Thoracic aorta (tissue), 2 donors: ENCODE results near the gene PAOX. TPM values are rescaled to one million over a fixed set of nuclear protein-coding genes. Genes with fewer than 3 reads are reported as not detected.
A peak's percentile ranks its signal among the peaks of the same experiment; 100 is the strongest.

Experiments used
- ATAC-seq: fragments of 150-250 bp; one replicate; pipeline ENCODE4 v1.8.0; 2017; ENCODE audit warnings: low read depth; ENCODE audit not compliant: insufficient number of reproducible peaks, low FRiP score
- DNase-seq: peaks from one replicate; pipeline ENCODE4 v3.0.0-alpha.2; 2020; ENCODE audit warnings: low spot score
- H3K27ac ChIP-seq, 2 donors: fragments of 200-600 bp; sonication (generic); 1 replicate in 1 of 2; 2 replicates in 1 of 2; pipeline ENCODE4 v1.5.1; 2016; ENCODE audit warnings: mild to moderate bottlenecking in 2 of 2, moderate library complexity in 2 of 2
- H3K27me3 ChIP-seq: fragments of 200-600 bp; sonication (generic); replicated peaks from 2 replicates; pipeline ENCODE4 v1.6.0; 2016; ENCODE audit warnings: mild to moderate bottlenecking; ENCODE audit not compliant: insufficient read depth
- H3K36me3 ChIP-seq: fragments of 200-600 bp; sonication (generic); one replicate; pipeline ENCODE4 v1.5.1; 2016
- H3K4me1 ChIP-seq, 2 donors: fragments of 200-600 bp; sonication (generic); 1 replicate in 1 of 2; 2 replicates in 1 of 2; pipeline versions ENCODE4 v1.5.1 to v1.6.0; 2016; ENCODE audit warnings: low read depth in 2 of 2, mild to moderate bottlenecking in 1 of 2; ENCODE audit not compliant: control insufficient read depth in 1 of 2
- H3K4me3 ChIP-seq: fragments of 200-600 bp; sonication (generic); 2 replicates; pipeline ENCODE4 v1.5.1; 2016; ENCODE audit warnings: mild to moderate bottlenecking
- H3K9me3 ChIP-seq: fragments of 200-600 bp; sonication (generic); 2 replicates; pipeline ENCODE4 v1.5.1; 2016
- total RNA-seq, 2 donors: library from RNA; depleted of rRNA; stranded (reverse); fragments of >200 nt; gene quantifications; one replicate each; pipeline versions ENCODE4 v1.1.0 to v1.2.3, GENCODE V29; 2016
- TF ChIP-seq, protein P1 (sequence below): fragments of 200-600 bp; sonication (generic); IDR thresholded peaks from one replicate; pipeline ENCODE4 v1.5.1; 2019; ENCODE audit warnings: antibody characterized with exemption

Gene PAOX
- total RNA-seq, 2 donors from 2014 or later, result 7.0 to 9.1 TPM

DNA sequence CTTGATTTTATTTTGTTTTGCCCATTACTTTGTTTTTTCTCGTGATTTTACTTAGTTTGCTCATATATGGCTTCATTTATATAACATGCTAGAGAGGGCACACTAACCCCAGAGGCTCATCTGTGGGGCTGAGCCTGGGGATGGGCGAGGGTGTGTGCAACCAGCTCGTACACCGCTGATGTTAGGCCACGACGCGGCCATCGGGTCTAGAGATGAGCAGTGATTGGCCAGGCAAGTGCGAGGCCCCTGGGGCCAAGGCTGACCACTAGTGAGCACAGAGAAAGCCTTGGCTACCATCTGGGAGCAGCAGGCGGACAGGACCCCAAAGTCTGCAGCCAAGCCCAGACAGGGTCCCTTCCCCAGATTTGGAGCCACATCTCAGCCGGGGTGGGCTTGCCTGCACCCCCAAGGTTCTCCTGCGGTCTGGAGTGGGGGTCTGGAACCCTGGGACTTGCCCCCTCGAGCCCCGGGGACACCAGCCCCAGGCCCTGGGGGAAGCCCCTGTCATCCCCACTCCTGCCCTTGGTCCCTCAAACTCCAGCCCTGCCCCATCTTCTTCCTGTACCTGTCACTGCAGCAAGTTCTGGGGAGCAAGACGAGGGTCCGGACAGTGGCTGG is 25.0 kb upstream of the PAOX start:
- no peaks in the 10 kb centered on the region for H3K9me3 ChIP-seq
- ATAC-seq (no peak), DNase-seq (no peak)
- no peak overlapping the region for H3K4me3 ChIP-seq
- H3K36me3 ChIP-seq, result no peaks in the 10 kb centered on the region
- H3K4me1 ChIP-seq, result peaks cover 3 to 21% of the 10 kb centered on the region in 2 donors
- no peak overlapping the region for H3K27ac ChIP-seq
- TF ChIP-seq, protein P1, sequence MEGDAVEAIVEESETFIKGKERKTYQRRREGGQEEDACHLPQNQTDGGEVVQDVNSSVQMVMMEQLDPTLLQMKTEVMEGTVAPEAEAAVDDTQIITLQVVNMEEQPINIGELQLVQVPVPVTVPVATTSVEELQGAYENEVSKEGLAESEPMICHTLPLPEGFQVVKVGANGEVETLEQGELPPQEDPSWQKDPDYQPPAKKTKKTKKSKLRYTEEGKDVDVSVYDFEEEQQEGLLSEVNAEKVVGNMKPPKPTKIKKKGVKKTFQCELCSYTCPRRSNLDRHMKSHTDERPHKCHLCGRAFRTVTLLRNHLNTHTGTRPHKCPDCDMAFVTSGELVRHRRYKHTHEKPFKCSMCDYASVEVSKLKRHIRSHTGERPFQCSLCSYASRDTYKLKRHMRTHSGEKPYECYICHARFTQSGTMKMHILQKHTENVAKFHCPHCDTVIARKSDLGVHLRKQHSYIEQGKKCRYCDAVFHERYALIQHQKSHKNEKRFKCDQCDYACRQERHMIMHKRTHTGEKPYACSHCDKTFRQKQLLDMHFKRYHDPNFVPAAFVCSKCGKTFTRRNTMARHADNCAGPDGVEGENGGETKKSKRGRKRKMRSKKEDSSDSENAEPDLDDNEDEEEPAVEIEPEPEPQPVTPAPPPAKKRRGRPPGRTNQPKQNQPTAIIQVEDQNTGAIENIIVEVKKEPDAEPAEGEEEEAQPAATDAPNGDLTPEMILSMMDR, result no peak
- no peaks in the 10 kb centered on the region for H3K27me3 ChIP-seq

GRCh38 chr10:133354672-133355240 is 24.3 kb upstream of the PAOX start:
- Histone ChIP-seq H3K4me1 (peaks cover 3 to 21% of the 10 kb centered on the region in 2 donors), H3K36me3 (no peaks in the 10 kb centered on the region), H3K9me3 (no peaks in the 10 kb centered on the region), H3K27ac (no peak overlapping the region), H3K27me3 (no peaks in the 10 kb centered on the region), H3K4me3 (no peak overlapping the region)
- DNase-seq (no peak), ATAC-seq (no peak)
- TF ChIP-seq, protein P1, result no peak

DNA sequence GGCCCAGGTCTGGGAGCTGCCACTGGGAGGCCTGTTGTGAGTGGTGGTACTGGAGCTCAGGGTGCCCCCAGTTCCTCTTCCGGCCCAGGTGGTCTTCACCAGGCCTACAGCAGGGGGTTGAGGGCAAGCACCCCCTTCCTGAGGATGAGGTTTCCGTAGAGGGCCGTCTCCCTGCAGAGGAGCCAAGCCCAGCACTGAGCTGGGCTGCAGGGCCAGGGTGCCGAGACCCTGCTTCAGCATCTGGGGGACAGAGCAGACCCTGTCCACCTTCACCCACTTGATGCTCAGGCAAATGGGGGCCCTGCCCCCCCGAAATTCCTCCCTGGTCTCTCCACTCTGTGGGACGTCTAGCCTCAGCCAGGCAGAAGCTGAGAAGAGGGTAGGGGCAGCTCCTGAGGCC is 23.8 kb upstream of the PAOX start:
- DNase-seq (no peak), ATAC-seq (no peak)
- peaks cover 3 to 21% of the 10 kb centered on the region in 2 donors for H3K4me1 ChIP-seq
- H3K36me3 ChIP-seq, result no peaks in the 10 kb centered on the region
- H3K4me3 ChIP-seq, result no peak overlapping the region
- TF ChIP-seq, protein P1, result no peak
- no peaks in the 10 kb centered on the region for H3K27me3 ChIP-seq
- H3K27ac ChIP-seq, result no peak overlapping the region
- H3K9me3 ChIP-seq, result no peaks in the 10 kb centered on the region

DNA sequence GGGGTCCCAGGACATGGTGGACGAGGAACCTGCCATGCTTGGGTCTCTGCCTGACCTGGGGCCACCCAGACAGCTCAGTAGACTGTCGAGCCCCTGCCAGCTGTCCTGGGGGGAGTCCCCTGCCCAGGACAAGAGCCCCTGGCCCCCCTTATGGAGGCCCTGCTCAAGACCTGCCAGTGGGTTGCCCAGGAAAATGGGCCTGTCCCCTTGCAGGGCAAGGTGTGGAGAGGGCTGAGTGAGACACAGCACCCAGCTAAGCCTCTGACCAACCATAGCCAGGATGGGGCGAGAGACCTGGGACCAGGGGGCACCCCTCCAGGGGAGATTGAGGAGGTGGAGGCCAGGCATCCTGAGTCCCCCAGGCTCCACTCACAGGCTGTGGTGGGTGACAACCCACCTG is 23.1 kb upstream of the PAOX start:
- Histone ChIP-seq H3K36me3 (no peaks in the 10 kb centered on the region), H3K27me3 (no peaks in the 10 kb centered on the region), H3K9me3 (no peaks in the 10 kb centered on the region), H3K4me1 (peaks cover 3 to 21% of the 10 kb centered on the region in 2 donors), H3K4me3 (no peak overlapping the region), H3K27ac (no peak overlapping the region)
- TF ChIP-seq, protein P1, result no peak
- ATAC-seq (no peak), DNase-seq (no peak)

GRCh38 chr10:133356549-133357284 is 22.3 kb upstream of the PAOX start:
- no peak overlapping the region for H3K27ac ChIP-seq
- H3K4me1 ChIP-seq, result peaks cover 3 to 21% of the 10 kb centered on the region in 2 donors
- H3K9me3 ChIP-seq, result no peaks in the 10 kb centered on the region
- no peaks in the 10 kb centered on the region for H3K36me3 ChIP-seq
- peak overlapping the region; percentile 81 for H3K4me3 ChIP-seq
- TF ChIP-seq, protein P1, result no peak
- no peak for DNase-seq
- H3K27me3 ChIP-seq, result no peaks in the 10 kb centered on the region
- no peak for ATAC-seq
